Kidney (tissue), 14 donors: ENCODE results near the gene TLDC2. TPM values are rescaled to one million over a fixed set of nuclear protein-coding genes. Genes with fewer than 3 reads are reported as not detected.

Source experiments
- DNase-seq, 5 donors: peaks; one replicate each; pipeline ENCODE4 v3.0.0-alpha.2; 2013 to 2020
- FAIRE-seq: peaks from 2 replicates; lab custom pipeline; 2012; peaks lifted over from hg19 to GRCh38; lab: Jason Lieb, UNC
- H3K27ac ChIP-seq, 2 donors: one replicate each; pipeline ENCODE4 v1.7.0; 2013; ENCODE audit warnings: low read depth in 2 of 2, low read length in 2 of 2, inconsistent platforms in 1 of 2
- H3K27me3 ChIP-seq: one replicate; pipeline ENCODE4 v1.7.1; 2013; ENCODE audit warnings: low read length, inconsistent platforms; ENCODE audit not compliant: control insufficient read depth, insufficient read depth
- H3K36me3 ChIP-seq, 3 donors: one replicate each; pipeline versions ENCODE4 v1.7.0 to v1.7.1; 2013; ENCODE audit warnings: low read length in 3 of 3, control low read depth in 1 of 3, inconsistent platforms in 1 of 3; ENCODE audit not compliant: insufficient read depth in 3 of 3, control insufficient read depth in 2 of 3
- H3K4me1 ChIP-seq, 3 donors: one replicate each; pipeline versions ENCODE4 v1.7.0 to v1.7.1; 2013; ENCODE audit warnings: low read length in 3 of 3, inconsistent platforms in 1 of 3, low read depth in 1 of 3; ENCODE audit not compliant: control insufficient read depth in 2 of 3, insufficient read depth in 2 of 3
- H3K4me3 ChIP-seq, 3 donors: one replicate each; pipeline versions ENCODE4 v1.7.0 to v1.8.1; 2013; ENCODE audit warnings: low read length in 3 of 3, control low read depth in 1 of 3, inconsistent platforms in 1 of 3
- H3K9ac ChIP-seq, 3 donors: one replicate each; pipeline versions ENCODE4 v1.7.0 to v1.7.1; 2013; ENCODE audit warnings: low read length in 3 of 3, control low read depth in 1 of 3, inconsistent platforms in 1 of 3
- H3K9me3 ChIP-seq, 3 donors: one replicate each; pipeline versions ENCODE4 v1.7.0 to v1.7.1; 2013; ENCODE audit warnings: low read length in 3 of 3, control low read depth in 1 of 3, inconsistent platforms in 1 of 3; ENCODE audit not compliant: control insufficient read depth in 2 of 3, insufficient read depth in 1 of 3
- intact Hi-C: fragments of 100-400 bp; cut with DNase I; formaldehyde crosslinking; loops from one replicate; pipeline ENCODE4 v1.11.1; 2022
- polyA plus RNA-seq: library from polyadenylated mRNA; stranded (reverse); fragments of 350-450 nt; fragmentation: Illumina TruSeq; extraction: RNeasy Lipid Tissue Mini Kit (QIAGEN cat#74804); gene quantifications from one replicate; pipeline ENCODE4 v1.2.3, GENCODE V29; 2014; ENCODE audit warnings: low read depth, low replicate concordance; ENCODE audit not compliant: insufficient read depth
- total RNA-seq: library from RNA; stranded (reverse); fragmentation: NEBNext Ultra II Directional; extraction: Animal tissue kit (Norgen Biotek cat#: 25700); gene quantifications from one replicate; pipeline ENCODE4 v1.2.1, GENCODE V29; 2021
- TF ChIP-seq, protein P1 (sequence below): IDR thresholded peaks from 3 replicates; pipeline ENCODE4 v1.5.1; 2012; ENCODE audit warnings: mild to moderate bottlenecking, moderate library complexity, borderline replicate concordance; ENCODE audit not compliant: insufficient read depth; ENCODE audit errors: extremely low read depth
- donor health status: control.
- donor health status: control.
- donor health status: control.
- donor health status: control.
- donor health status: control.
- donor health status: DM: yes; HTN: yes; CAD: no.
- donor health status: Normal renal cell carcinoma (clear cell type).

Gene TLDC2
- total and polyA plus RNA-seq, 2 donors from 2014 or later: 2.3 to 8.5 TPM

DNA sequence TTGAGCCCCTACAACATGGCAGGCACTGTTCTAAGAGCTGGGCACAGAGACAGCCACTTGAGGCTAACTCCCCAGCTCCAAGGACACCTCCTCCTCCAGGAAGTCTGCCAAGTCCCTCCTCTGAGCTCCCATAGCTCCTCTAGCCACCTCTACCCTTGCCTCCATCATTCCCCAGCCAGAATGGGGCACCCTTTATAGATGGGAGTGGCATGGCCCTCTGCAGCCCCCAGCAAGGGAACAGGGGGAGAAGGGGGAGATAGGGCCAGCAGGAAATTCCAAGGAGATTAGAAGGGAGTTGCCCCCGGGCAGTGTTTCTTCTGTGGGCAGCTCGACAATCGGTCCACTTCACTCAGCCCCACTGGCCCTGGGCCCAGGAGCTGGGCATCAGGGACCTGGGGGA, 19.7 kb upstream of the TLDC2 start:
- DNase-seq (no peak), FAIRE-seq (no peak)
- Histone ChIP-seq H3K36me3 (no peaks in the 10 kb centered on the region), H3K9ac (no peak overlapping the region), H3K27ac (peak overlapping the region in 1 of 2 donors; percentile 32), H3K4me1 (peaks cover under 1 to 38% (median 13%) of the 10 kb centered on the region in 3 donors), H3K27me3 (no peaks in the 10 kb centered on the region), H3K9me3 (no peaks in the 10 kb centered on the region), H3K4me3 (no peak overlapping the region)
- TF ChIP-seq, protein P1, sequence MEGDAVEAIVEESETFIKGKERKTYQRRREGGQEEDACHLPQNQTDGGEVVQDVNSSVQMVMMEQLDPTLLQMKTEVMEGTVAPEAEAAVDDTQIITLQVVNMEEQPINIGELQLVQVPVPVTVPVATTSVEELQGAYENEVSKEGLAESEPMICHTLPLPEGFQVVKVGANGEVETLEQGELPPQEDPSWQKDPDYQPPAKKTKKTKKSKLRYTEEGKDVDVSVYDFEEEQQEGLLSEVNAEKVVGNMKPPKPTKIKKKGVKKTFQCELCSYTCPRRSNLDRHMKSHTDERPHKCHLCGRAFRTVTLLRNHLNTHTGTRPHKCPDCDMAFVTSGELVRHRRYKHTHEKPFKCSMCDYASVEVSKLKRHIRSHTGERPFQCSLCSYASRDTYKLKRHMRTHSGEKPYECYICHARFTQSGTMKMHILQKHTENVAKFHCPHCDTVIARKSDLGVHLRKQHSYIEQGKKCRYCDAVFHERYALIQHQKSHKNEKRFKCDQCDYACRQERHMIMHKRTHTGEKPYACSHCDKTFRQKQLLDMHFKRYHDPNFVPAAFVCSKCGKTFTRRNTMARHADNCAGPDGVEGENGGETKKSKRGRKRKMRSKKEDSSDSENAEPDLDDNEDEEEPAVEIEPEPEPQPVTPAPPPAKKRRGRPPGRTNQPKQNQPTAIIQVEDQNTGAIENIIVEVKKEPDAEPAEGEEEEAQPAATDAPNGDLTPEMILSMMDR: no peak
- intact Hi-C loops: no loop called here

DNA sequence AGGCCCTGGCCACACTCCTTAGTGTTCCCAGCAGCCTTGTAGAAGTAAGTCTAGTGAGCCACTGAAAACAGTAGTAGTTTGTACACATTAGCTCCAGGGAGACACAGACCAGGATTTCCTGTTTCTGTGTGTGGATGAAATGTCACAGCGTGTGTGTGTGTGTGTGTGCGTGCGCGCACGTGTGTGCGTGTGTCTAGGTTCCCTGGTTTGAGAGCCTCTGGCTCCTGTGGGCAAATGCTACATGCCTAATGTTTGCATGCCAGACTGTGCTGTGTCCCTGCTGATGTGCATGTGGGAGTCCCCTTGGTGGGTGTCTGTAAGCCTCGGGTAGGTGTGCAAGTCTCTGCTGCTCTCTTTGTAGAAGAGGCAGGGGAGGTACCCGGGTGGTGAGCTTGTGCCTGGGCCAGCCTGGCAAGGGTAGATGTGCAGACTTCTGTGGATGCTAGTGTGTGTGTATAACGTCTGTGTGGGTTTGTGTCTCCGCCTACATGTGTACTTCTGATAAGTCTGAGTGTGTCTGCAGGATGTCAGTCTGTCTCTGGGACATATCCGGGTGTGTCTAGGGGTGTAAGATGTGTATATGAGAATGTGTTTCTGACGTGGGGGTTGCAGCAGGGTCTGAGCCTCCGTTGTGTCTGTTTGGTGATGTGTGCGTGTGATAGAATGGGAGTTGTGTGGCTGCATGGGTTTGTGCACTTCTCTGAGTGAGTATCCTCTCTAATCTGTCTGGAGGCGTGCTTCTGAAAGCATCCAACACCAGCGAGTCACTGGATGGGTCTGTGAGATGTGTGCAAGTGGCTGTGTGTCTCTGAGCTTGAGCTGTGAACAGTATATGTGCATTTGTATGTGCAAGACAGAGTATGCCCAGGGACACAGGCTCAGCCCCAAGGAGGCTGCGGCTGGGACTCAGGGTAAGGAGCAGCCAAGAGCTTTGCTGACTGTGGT, 19.0 kb upstream of the TLDC2 start:
- Histone ChIP-seq H3K27ac (no peak overlapping the region), H3K9ac (no peak overlapping the region), H3K27me3 (no peaks in the 10 kb centered on the region), H3K4me1 (peaks cover 4 to 45% (median 17%) of the 10 kb centered on the region in 3 donors), H3K4me3 (no peak overlapping the region), H3K36me3 (no peaks in the 10 kb centered on the region), H3K9me3 (no peaks in the 10 kb centered on the region)
- no peak for FAIRE-seq
- TF ChIP-seq, protein P1: no peak
- peak in 1 of 5 donors; percentile 59 for DNase-seq
- intact Hi-C loops: no loop called here

DNA sequence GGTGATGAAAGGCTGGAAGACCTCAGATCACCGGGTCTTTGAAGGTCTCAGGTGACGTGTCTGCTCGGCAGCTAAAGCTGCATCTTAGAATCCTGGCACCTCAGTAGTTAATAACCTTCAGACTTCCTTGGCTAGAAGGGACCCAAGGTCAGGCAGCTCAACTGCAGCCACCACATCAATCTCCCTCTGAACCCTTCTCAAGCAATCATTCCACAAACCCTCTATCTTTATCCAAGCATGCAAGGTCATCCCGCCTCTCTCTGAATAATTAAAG, 16.7 kb upstream of the TLDC2 start:
- no peak overlapping the region for H3K27ac ChIP-seq
- no peaks in the 10 kb centered on the region for H3K27me3 ChIP-seq
- H3K9ac ChIP-seq: no peak overlapping the region
- no peak for DNase-seq
- intact Hi-C loops: no loop called here
- FAIRE-seq: no peak
- no peaks in the 10 kb centered on the region for H3K9me3 ChIP-seq
- H3K36me3 ChIP-seq: no peaks in the 10 kb centered on the region
- H3K4me3 ChIP-seq: no peak overlapping the region
- H3K4me1 ChIP-seq: peaks cover 4 to 47% (median 17%) of the 10 kb centered on the region in 3 donors
- TF ChIP-seq, protein P1: no peak
